HepG2 (cell line): Measurements from ENCODE around the gene L2HGDH. TPM values are rescaled to one million over a fixed set of nuclear protein-coding genes. Genes with fewer than 3 reads are reported as not detected.

Experiments
- ARNTL ChIP-seq: sonication (generic); formaldehyde crosslinking; IDR thresholded peaks from 2 replicates; pipeline ENCODE4 v1.4.0; 2020; ENCODE audit warnings: mild to moderate bottlenecking, missing genetic modification reagents
- DNMT3B ChIP-seq: conservative IDR thresholded peaks from 2 replicates; pipeline ENCODE4 v1.6.1; 2016; ENCODE audit warnings: missing biosample characterization, control low read depth
- FOXA1 ChIP-seq, 2 experiments: fragments of 450-650 bp in 1 of 2; sonication (generic) in 1 of 2; formaldehyde crosslinking in 1 of 2; IDR thresholded peaks; 2 replicates each; pipeline versions ENCODE4 v1.4.0 to v1.6.1; 2016 to 2020; ENCODE audit warnings: missing genetic modification reagents in 1 of 2
- FOXM1 ChIP-seq: sonication (generic); formaldehyde crosslinking; IDR thresholded peaks from 2 replicates; pipeline ENCODE4 v1.5.0; 2020; ENCODE audit warnings: missing genetic modification reagents
- GATAD1 ChIP-seq: IDR thresholded peaks from 2 replicates; pipeline ENCODE4 v1.6.1; 2016; ENCODE audit warnings: missing genetic modification reagents, missing compliant biosample characterization
- HIVEP1 ChIP-seq: sonication (generic); formaldehyde crosslinking; IDR thresholded peaks from 2 replicates; pipeline ENCODE4 v1.4.0; 2020; ENCODE audit warnings: mild to moderate bottlenecking, missing genetic modification reagents
- KLF16 ChIP-seq, 2 experiments: sonication (generic) in 1 of 2; formaldehyde crosslinking in 1 of 2; IDR thresholded peaks; 2 replicates each; pipeline versions ENCODE4 v1.6.1 to v1.8.0; 2016 to 2023; ENCODE audit warnings: missing genetic modification reagents in 2 of 2, missing compliant biosample characterization in 1 of 2
- KLF9 ChIP-seq: IDR thresholded peaks from 2 replicates; pipeline ENCODE4 v1.6.1; 2016; ENCODE audit warnings: low read depth
- KMT2B ChIP-seq: IDR thresholded peaks from 2 replicates; pipeline ENCODE4 v1.6.1; 2016; ENCODE audit warnings: missing genetic modification reagents, missing compliant biosample characterization
- MAFF ChIP-seq: IDR thresholded peaks from 2 replicates; pipeline ENCODE4 v1.6.1; 2011; ENCODE audit warnings: low read depth, low read length, improper control_type of control experiment
- MLLT10 ChIP-seq: sonication (generic); formaldehyde crosslinking; IDR thresholded peaks from 2 replicates; pipeline ENCODE4 v1.4.0; 2020; ENCODE audit warnings: missing genetic modification reagents
- RXRB ChIP-seq: IDR thresholded peaks from 2 replicates; pipeline ENCODE4 v1.6.1; 2016; ENCODE audit warnings: borderline replicate concordance, missing genetic modification reagents, missing compliant biosample characterization
- TEAD2 ChIP-seq: sonication (generic); formaldehyde crosslinking; IDR thresholded peaks from 2 replicates; pipeline ENCODE4 v1.9.0; 2021; ENCODE audit warnings: missing genetic modification reagents
- YEATS4 ChIP-seq: sonication (generic); formaldehyde crosslinking; IDR thresholded peaks from 2 replicates; pipeline ENCODE4 v1.4.0; 2020; ENCODE audit warnings: missing genetic modification reagents, borderline replicate concordance
- ZBED4 ChIP-seq: sonication (generic); formaldehyde crosslinking; IDR thresholded peaks from 2 replicates; pipeline ENCODE4 v1.4.0; 2020; ENCODE audit warnings: missing genetic modification reagents, borderline replicate concordance
- ZBTB42 ChIP-seq: sonication (generic); formaldehyde crosslinking; IDR thresholded peaks from 2 replicates; pipeline ENCODE4 v1.5.0; 2020; ENCODE audit warnings: mild to moderate bottlenecking, missing genetic modification reagents
- ZEB1 ChIP-seq: IDR thresholded peaks from 2 replicates; pipeline ENCODE4 v1.6.1; 2012; ENCODE audit warnings: mild to moderate bottlenecking, low read depth, inconsistent platforms; ENCODE audit not compliant: insufficient replicate concordance
- ZNF124 ChIP-seq: sonication (generic); formaldehyde crosslinking; IDR thresholded peaks from 2 replicates; pipeline ENCODE4 v1.4.0; 2020; ENCODE audit warnings: missing genetic modification reagents
- ZNF597 ChIP-seq: sonication (generic); formaldehyde crosslinking; IDR thresholded peaks from 2 replicates; pipeline ENCODE4 v1.5.0; 2020; ENCODE audit warnings: missing genetic modification reagents
- ZNF598 ChIP-seq: sonication (generic); formaldehyde crosslinking; IDR thresholded peaks from 2 replicates; pipeline ENCODE4 v1.5.1; 2020; ENCODE audit warnings: mild to moderate bottlenecking, missing genetic modification reagents, borderline replicate concordance
- ZNF816 ChIP-seq: sonication (generic); formaldehyde crosslinking; IDR thresholded peaks from 2 replicates; pipeline ENCODE4 v1.8.0; 2022; ENCODE audit warnings: missing genetic modification reagents, mild to moderate bottlenecking, borderline replicate concordance
- ZNF883 ChIP-seq: sonication (generic); formaldehyde crosslinking; IDR thresholded peaks from 2 replicates; pipeline ENCODE4 v1.5.1; 2020; ENCODE audit warnings: mild to moderate bottlenecking, missing genetic modification reagents; ENCODE audit errors: not compliant biosample characterization
- polyA plus RNA-seq, 8 experiments: library from polyadenylated mRNA; depleted of rRNA in 3 of 8; stranded (reverse) in 7 of 8; unstranded in 1 of 8; fragments of >200 nt; fragmentation: Illumina TruSeq in 4 of 8; extraction: Trizol in 4 of 8; gene quantifications; 2 replicates each; pipeline versions ENCODE4 v1.2.1 to v1.2.3, GENCODE V29; 2011 to 2016; ENCODE audit warnings: low read depth in 4 of 8, missing spikeins in 1 of 8, mixed read lengths in 1 of 8; ENCODE audit not compliant: insufficient read depth in 1 of 8
- total RNA-seq, 5 experiments: library from RNA; depleted of rRNA; stranded (reverse); fragments of >200 nt; fragmentation: Illumina TruSeq; extraction: Trizol; gene quantifications; 2 replicates each; pipeline ENCODE4 v1.2.3, GENCODE V29; 2016; ENCODE audit warnings: low read depth in 1 of 5
- TF ChIP-seq, protein P1 (sequence below): sonication (generic); formaldehyde crosslinking; IDR thresholded peaks from 2 replicates; pipeline ENCODE4 v1.8.1; 2023; ENCODE audit warnings: mild to moderate bottlenecking, missing genetic modification reagents

The L2HGDH gene
- total and polyA plus RNA-seq, 2 of the 13 experiments (the other 11 are each of a cell fraction or from before 2014, with no cell fraction given), result 3.3 to 5.0 TPM

GRCh38 chr14:50311972-50312733 lies at the start of gene L2HGDH, which contains the start of gene DMAC2L (continued):
- TF ChIP-seq ZNF597 (CRISPR knock-in tag) (no peak), MLLT10 (CRISPR knock-in tag) (no peak), TEAD2 (no peak; the same call in 1 of the 2 replicates), YEATS4 (peak; percentile 91), KLF16 (CRISPR knock-in tag; IDR thresholded peaks at IDR 0.05) (peak in 1 of 2 experiments; percentile 73; a peak in 2 of 4 replicates), MAFF (no peak), FOXM1 (CRISPR knock-in tag) (no peak), DNMT3B (peak; percentile 67; the same call in 1 of the 2 replicates), KLF9 (CRISPR knock-in tag) (no peak), GATAD1 (CRISPR knock-in tag) (peak; percentile 76), KMT2B (CRISPR knock-in tag) (peak; percentile 86), ZEB1 (no peak), ZBTB42 (peak; percentile 89; the same call in 1 of the 2 replicates), ZNF124 (CRISPR knock-in tag) (no peak), ZNF598 (CRISPR knock-in tag) (peak; percentile 94), HIVEP1 (peak; percentile 85), ARNTL (CRISPR knock-in tag) (peak; percentile 80), RXRB (CRISPR knock-in tag) (0 out of 2 replicates have a peak, but pooled peaks have one; percentile 36), FOXA1 (IDR thresholded peaks at IDR 0.05) (no peak), FOXA1 (CRISPR knock-in tag; IDR thresholded peaks at IDR 0.05) (0 out of 2 replicates have a peak, but pooled peaks have one; percentile 2), ZBED4 (no peak), ZNF883 (peak; percentile 96), ZNF816 (CRISPR knock-in tag) (peak; percentile 83; the same call in 1 of the 2 replicates)
- TF ChIP-seq, protein P1, sequence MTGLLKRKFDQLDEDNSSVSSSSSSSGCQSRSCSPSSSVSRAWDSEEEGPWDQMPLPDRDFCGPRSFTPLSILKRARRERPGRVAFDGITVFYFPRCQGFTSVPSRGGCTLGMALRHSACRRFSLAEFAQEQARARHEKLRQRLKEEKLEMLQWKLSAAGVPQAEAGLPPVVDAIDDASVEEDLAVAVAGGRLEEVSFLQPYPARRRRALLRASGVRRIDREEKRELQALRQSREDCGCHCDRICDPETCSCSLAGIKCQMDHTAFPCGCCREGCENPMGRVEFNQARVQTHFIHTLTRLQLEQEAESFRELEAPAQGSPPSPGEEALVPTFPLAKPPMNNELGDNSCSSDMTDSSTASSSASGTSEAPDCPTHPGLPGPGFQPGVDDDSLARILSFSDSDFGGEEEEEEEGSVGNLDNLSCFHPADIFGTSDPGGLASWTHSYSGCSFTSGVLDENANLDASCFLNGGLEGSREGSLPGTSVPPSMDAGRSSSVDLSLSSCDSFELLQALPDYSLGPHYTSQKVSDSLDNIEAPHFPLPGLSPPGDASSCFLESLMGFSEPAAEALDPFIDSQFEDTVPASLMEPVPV, result peak; percentile 88
